PFSK-1 (cell line): Measurements from ENCODE around the gene VEGFD.

Experiments
- FOXP2 ChIP-seq: optimal IDR thresholded peaks from 2 replicates; pipeline ENCODE3; 2011; ENCODE audit warnings: borderline replicate concordance, control low read depth, inconsistent platforms; ENCODE audit not compliant: insufficient read depth; ENCODE audit errors: extremely low read length, extremely low read depth
- POLR2AphosphoS5 ChIP-seq: IDR thresholded peaks from 2 replicates; pipeline ENCODE4 v1.6.1; 2012; ENCODE audit warnings: low read depth, mild to moderate bottlenecking, control low read depth, low read length, moderate library complexity
- REST ChIP-seq, 2 experiments: IDR thresholded peaks; 2 replicates each; pipeline versions ENCODE4 v1.6.1 to v1.8.0; 2011 to 2012; ENCODE audit warnings: low read depth in 2 of 2, low read length in 2 of 2, control low read depth in 1 of 2, inconsistent platforms in 1 of 2, mild to moderate bottlenecking in 1 of 2, moderate library complexity in 1 of 2; ENCODE audit not compliant: insufficient read depth in 1 of 2
- SIN3A ChIP-seq: IDR thresholded peaks from 2 replicates; pipeline ENCODE4 v1.6.1; 2012; ENCODE audit warnings: mild to moderate bottlenecking, low read length, moderate library complexity, borderline replicate concordance; ENCODE audit not compliant: insufficient read depth
- TAF1 ChIP-seq: IDR thresholded peaks from 2 replicates; pipeline ENCODE4 v1.6.1; 2012; ENCODE audit warnings: low read length, control low read depth, borderline replicate concordance; ENCODE audit not compliant: insufficient read depth

GRCh38 chrX:15298780-15299179, 85.4 kb downstream of the VEGFD start:
- TF ChIP-seq REST (IDR thresholded peaks at IDR 0.05; ENCODE audit: insufficient read depth in 1 of 2, low read depth in 2 of 2, low read length in 2 of 2) (no peak), POLR2AphosphoS5 (no peak), SIN3A (no peak), FOXP2 (no peak), TAF1 (no peak)
